ENCODE results near the gene GAB2.

DNA sequence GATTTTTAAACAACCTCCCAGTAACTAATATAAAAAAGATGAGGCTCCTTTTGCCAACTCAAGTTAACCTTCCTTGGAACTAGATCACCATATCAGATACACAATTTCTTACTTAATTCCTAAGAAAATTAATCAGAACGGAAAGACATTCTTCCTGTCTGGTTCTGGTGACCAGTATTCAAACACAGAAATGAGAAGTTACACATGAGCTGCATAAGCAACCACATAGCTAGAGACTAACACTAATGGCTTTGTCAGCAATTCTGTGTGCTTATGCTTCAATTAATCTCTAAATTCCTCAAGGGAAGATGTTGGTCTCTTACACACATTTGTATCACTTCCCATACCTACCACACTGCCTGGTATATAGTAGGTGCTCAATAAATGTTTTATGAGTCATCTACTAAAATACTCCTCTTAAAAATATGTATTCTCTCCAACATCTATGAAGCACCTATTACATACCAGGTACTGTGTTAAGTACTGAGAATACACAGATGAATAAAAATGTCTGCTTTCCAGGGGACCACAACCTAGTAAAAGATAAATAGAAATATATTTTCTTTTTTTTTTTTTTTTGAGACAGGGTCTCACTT lies 54.5 kb downstream of the GAB2 start:
- TF ChIP-seq, protein P1, sequence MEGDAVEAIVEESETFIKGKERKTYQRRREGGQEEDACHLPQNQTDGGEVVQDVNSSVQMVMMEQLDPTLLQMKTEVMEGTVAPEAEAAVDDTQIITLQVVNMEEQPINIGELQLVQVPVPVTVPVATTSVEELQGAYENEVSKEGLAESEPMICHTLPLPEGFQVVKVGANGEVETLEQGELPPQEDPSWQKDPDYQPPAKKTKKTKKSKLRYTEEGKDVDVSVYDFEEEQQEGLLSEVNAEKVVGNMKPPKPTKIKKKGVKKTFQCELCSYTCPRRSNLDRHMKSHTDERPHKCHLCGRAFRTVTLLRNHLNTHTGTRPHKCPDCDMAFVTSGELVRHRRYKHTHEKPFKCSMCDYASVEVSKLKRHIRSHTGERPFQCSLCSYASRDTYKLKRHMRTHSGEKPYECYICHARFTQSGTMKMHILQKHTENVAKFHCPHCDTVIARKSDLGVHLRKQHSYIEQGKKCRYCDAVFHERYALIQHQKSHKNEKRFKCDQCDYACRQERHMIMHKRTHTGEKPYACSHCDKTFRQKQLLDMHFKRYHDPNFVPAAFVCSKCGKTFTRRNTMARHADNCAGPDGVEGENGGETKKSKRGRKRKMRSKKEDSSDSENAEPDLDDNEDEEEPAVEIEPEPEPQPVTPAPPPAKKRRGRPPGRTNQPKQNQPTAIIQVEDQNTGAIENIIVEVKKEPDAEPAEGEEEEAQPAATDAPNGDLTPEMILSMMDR (IDR thresholded peaks at IDR 0.05), result no peak
- no peak for TF ChIP-seq POLR2A (IDR thresholded peaks at IDR 0.05)
